C4-2B (cell line): ENCODE results near the gene THAP7.

ENCODE experiments used
- H3K27ac ChIP-seq: fragments of 450-650 bp; 2 replicates; pipeline ENCODE4 v1.5.1; 2017
- CTCF ChIP-seq: fragments of 450-650 bp; conservative IDR thresholded peaks from 2 replicates; pipeline ENCODE4 v1.5.1; 2017; ENCODE audit warnings: mild to moderate bottlenecking
- ZFX ChIP-seq: fragments of 450-650 bp; IDR thresholded peaks from 2 replicates; pipeline ENCODE4 v1.6.1; 2017

The THAP7 gene

GRCh38 chr22:20992456-20993303, 9.2 kb downstream of the THAP7 start:
- TF ChIP-seq ZFX (no peak), CTCF (no peak)
- H3K27ac ChIP-seq, result no peak overlapping the region

GRCh38 chr22:20992056-20992442, 9.9 kb downstream of the THAP7 start:
- TF ChIP-seq CTCF (no peak), ZFX (no peak)
- H3K27ac ChIP-seq, result no peak overlapping the region

DNA sequence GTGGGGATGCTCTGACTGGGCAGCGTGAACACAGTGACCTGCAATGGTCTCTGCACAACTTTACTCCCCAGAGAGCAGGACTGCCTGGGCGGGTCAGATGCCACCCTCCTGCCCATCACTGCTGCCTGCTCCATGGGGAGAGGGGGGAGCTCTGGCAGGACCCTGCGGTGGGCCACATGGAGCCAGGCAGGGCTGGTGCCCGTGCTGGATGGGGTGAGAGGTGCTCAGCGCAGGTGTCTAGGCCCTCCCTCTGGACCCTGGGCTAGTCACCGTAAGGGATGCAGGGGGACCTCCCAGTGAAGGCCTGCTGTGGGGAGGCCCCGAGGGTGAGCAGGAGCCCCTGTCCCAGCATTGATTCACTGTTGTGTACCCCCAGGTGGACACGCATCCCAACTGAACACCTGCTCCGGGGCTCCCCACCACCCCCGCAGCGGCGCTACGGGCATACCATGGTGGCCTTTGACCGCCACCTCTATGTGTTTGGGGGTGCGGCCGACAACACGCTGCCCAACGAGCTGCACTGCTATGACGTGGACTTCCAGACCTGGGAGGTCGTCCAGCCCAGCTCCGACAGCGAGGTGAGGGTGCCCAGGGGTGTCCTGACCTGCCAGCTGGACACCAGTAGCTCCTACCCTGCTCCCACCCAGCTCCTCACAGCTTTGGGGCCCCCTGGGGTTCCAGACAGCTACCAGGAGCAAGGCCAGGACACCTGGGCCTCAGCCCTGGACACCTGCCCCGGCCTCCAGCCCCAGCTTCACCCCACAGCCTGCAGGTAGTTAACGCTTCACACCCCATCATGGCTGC, 10.5 kb downstream of the THAP7 start:
- TF ChIP-seq ZFX (no peak), CTCF (no peak)
- H3K27ac ChIP-seq, result no peak overlapping the region

- TF ChIP-seq ZFX, result no peak
- no peak for TF ChIP-seq CTCF
- H3K27ac ChIP-seq, result no peak overlapping the region
Measured at GRCh38 chr22:20990184-20991180, 11.4 kb downstream of the THAP7 start.

GRCh38 chr22:20989323-20990138, 12.4 kb downstream of the THAP7 start:
- TF ChIP-seq ZFX (no peak), CTCF (no peak)
- H3K27ac ChIP-seq, result no peak overlapping the region

DNA sequence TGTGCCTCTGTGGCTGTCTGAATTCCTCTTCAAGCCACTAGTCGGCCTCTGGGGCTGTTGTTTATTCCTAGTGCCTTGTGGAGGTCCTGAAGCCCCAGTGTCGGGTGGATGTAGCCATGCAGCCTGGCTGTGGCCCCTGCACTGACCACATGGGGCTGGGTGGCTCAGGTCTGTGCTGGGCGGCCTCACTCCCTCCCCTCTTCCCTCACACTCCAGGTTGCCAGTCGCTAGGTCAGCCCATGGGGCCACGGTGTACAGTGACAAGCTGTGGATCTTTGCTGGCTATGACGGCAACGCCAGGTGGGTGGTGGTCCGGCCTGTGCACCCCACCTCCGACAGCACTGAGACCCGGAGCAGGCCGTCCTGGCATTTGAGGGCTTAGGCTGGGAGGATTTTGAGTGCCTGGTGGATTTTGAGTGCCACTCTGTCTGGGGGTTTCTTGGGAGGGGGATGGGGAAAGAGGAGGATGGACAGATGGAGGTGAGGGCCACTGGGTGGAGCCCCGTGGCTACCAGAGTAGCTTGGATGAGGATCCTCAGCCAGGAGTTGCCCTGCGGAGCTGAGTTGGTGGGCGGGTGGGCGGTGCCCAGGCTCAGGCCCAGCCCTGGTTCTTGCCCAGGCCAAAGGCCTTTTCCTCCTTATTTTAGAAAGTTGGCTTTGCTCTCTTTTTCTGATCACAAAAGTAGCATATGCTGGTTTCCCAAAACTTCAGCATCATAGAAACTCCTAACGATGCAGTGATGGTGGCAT, 13.2 kb downstream of the THAP7 start:
- H3K27ac ChIP-seq, result no peak overlapping the region
- no peak for TF ChIP-seq CTCF
- TF ChIP-seq ZFX, result no peak
